H9 (cell line): Measurements from ENCODE around the gene COL18A1. TPM values are rescaled to one million over a fixed set of nuclear protein-coding genes. Genes with fewer than 3 reads are reported as not detected.

Experiments used
- DNase-seq: peaks from one replicate; pipeline ENCODE4 v3.0.0-alpha.2; 2017
- H2AFZ ChIP-seq: one replicate; pipeline ENCODE4 v1.6.1; 2013; ENCODE audit warnings: mild to moderate bottlenecking, low read length, control low read depth, moderate library complexity
- H2AK5ac ChIP-seq: 2 replicates; pipeline ENCODE4 v1.6.1; 2013; ENCODE audit warnings: low read length, control low read depth, mixed read lengths; ENCODE audit not compliant: insufficient read length
- H2BK120ac ChIP-seq: one replicate; pipeline ENCODE4 v1.6.1; 2013; ENCODE audit warnings: low read depth, mild to moderate bottlenecking, low read length, control low read depth, inconsistent platforms; ENCODE audit not compliant: poor library complexity, severe bottlenecking
- H2BK12ac ChIP-seq: 2 replicates; pipeline ENCODE4 v1.6.1; 2013; ENCODE audit warnings: low read length, control low read depth, mixed read lengths, low read depth; ENCODE audit not compliant: insufficient read length
- H2BK15ac ChIP-seq: 2 replicates; pipeline ENCODE4 v1.6.1; 2013; ENCODE audit warnings: low read depth, low read length, control low read depth
- H2BK20ac ChIP-seq: one replicate; pipeline ENCODE4 v1.6.1; 2013; ENCODE audit warnings: low read depth, mild to moderate bottlenecking, low read length, control low read depth, inconsistent platforms; ENCODE audit not compliant: poor library complexity, severe bottlenecking
- H2BK5ac ChIP-seq: 2 replicates; pipeline ENCODE4 v1.6.1; 2013; ENCODE audit warnings: low read length, control low read depth, mixed read lengths; ENCODE audit not compliant: insufficient read length
- H3K14ac ChIP-seq: 2 replicates; pipeline ENCODE4 v1.6.1; 2013; ENCODE audit warnings: low read length, control low read depth; ENCODE audit not compliant: insufficient read depth
- H3K18ac ChIP-seq: 2 replicates; pipeline ENCODE4 v1.6.1; 2013; ENCODE audit warnings: low read depth, mild to moderate bottlenecking, mixed read lengths, low read length, control low read depth; ENCODE audit not compliant: insufficient read length
- H3K23ac ChIP-seq: 2 replicates; pipeline ENCODE4 v1.6.1; 2013; ENCODE audit warnings: low read length, control low read depth, mixed read lengths, low read depth; ENCODE audit not compliant: insufficient read length
- H3K23me2 ChIP-seq: 2 replicates; pipeline ENCODE4 v1.6.1; 2013; ENCODE audit warnings: low read depth, mild to moderate bottlenecking, mixed read lengths, low read length, control low read depth; ENCODE audit not compliant: insufficient read length, poor library complexity, severe bottlenecking
- H3K27ac ChIP-seq: 2 replicates; pipeline ENCODE4 v1.5.1; 2013; ENCODE audit warnings: low read length, control low read depth, mixed read lengths, low read depth; ENCODE audit not compliant: insufficient read length
- H3K27me3 ChIP-seq: 2 replicates; pipeline ENCODE4 v1.6.1; 2013; ENCODE audit warnings: low read length, control low read depth, inconsistent platforms; ENCODE audit not compliant: insufficient read depth
- H3K4ac ChIP-seq: 2 replicates; pipeline ENCODE4 v1.6.1; 2013; ENCODE audit warnings: low read depth, mild to moderate bottlenecking, control low read depth, inconsistent platforms, low read length, moderate library complexity
- H3K4me1 ChIP-seq: 2 replicates; pipeline ENCODE4 v1.6.1; 2013; ENCODE audit warnings: low read length, control low read depth, inconsistent platforms; ENCODE audit not compliant: insufficient read depth
- H3K4me2 ChIP-seq: 2 replicates; pipeline ENCODE4 v1.6.1; 2013; ENCODE audit warnings: low read length, control low read depth, mixed read lengths; ENCODE audit not compliant: insufficient read length, insufficient read depth
- H3K56ac ChIP-seq: 2 replicates; pipeline ENCODE4 v1.6.1; 2013; ENCODE audit warnings: low read depth, mild to moderate bottlenecking, mixed read lengths, low read length, control low read depth; ENCODE audit not compliant: insufficient read length
- H3K79me1 ChIP-seq: 2 replicates; pipeline ENCODE4 v1.6.1; 2013; ENCODE audit warnings: low read depth, mild to moderate bottlenecking, moderate library complexity, low read length, control low read depth, inconsistent platforms; ENCODE audit not compliant: insufficient read depth, poor library complexity, severe bottlenecking
- H3K79me2 ChIP-seq: 2 replicates; pipeline ENCODE4 v1.6.1; 2013; ENCODE audit warnings: low read length, control low read depth, inconsistent platforms; ENCODE audit not compliant: insufficient read depth
- H3K9ac ChIP-seq: 2 replicates; pipeline ENCODE4 v1.6.1; 2013; ENCODE audit warnings: low read length, control low read depth, mixed read lengths; ENCODE audit not compliant: insufficient read length; ENCODE audit errors: extremely low read depth
- H3K9me3 ChIP-seq: one replicate; pipeline ENCODE4 v1.6.1; 2013; ENCODE audit warnings: low read depth, low read length, inconsistent platforms; ENCODE audit not compliant: control insufficient read depth
- H3T11ph ChIP-seq: one replicate; pipeline ENCODE4 v1.6.1; 2013; ENCODE audit warnings: mild to moderate bottlenecking, low read length, control low read depth, inconsistent platforms
- H4K20me1 ChIP-seq: one replicate; pipeline ENCODE4 v1.6.1; 2013; ENCODE audit not compliant: control insufficient read depth, insufficient read length, insufficient read depth
- H4K5ac ChIP-seq: 2 replicates; pipeline ENCODE4 v1.6.1; 2013; ENCODE audit warnings: low read depth, mild to moderate bottlenecking, mixed read lengths, low read length, control low read depth; ENCODE audit not compliant: insufficient read length
- H4K8ac ChIP-seq: replicated peaks from 2 replicates; pipeline ENCODE4 v1.6.1; 2013; ENCODE audit warnings: low read length, control low read depth, mixed read lengths, low read depth; ENCODE audit not compliant: insufficient read length
- H4K91ac ChIP-seq: 2 replicates; pipeline ENCODE4 v1.6.1; 2013; ENCODE audit warnings: low read depth, mild to moderate bottlenecking, moderate library complexity, mixed read lengths, low read length, control low read depth; ENCODE audit not compliant: insufficient read length
- H3K27ac Mint-ChIP-seq, 3 experiments: 2 replicates in 2 of 3; 3 replicates in 1 of 3; pipeline ENCODE4 v1.8.0; 2020 to 2021; ENCODE audit warnings: mixed read lengths in 3 of 3, mild to moderate bottlenecking in 1 of 3, moderate library complexity in 1 of 3
- H3K27me3 Mint-ChIP-seq: 2 replicates; pipeline ENCODE4 v1.8.0; 2021; ENCODE audit warnings: low read depth, mild to moderate bottlenecking, moderate library complexity, mixed read lengths
- H3K36me3 Mint-ChIP-seq, 3 experiments: 2 replicates in 2 of 3; 3 replicates in 1 of 3; pipeline ENCODE4 v1.8.0; 2020 to 2021; ENCODE audit warnings: low read depth in 3 of 3, mixed read lengths in 3 of 3; ENCODE audit not compliant: insufficient read depth in 1 of 3
- H3K4me1 Mint-ChIP-seq, 2 experiments: 2 replicates each; pipeline ENCODE4 v1.8.0; 2020; ENCODE audit warnings: mixed read lengths in 2 of 2
- H3K4me3 Mint-ChIP-seq, 2 experiments: 2 replicates in 1 of 2; 3 replicates in 1 of 2; pipeline ENCODE4 v1.8.0; 2020 to 2021; ENCODE audit warnings: mild to moderate bottlenecking in 2 of 2, mixed read lengths in 2 of 2, moderate library complexity in 1 of 2
- H3K9me3 Mint-ChIP-seq, 2 experiments: 2 replicates in 1 of 2; 3 replicates in 1 of 2; pipeline ENCODE4 v1.8.0; 2020; ENCODE audit warnings: mild to moderate bottlenecking in 2 of 2, mixed read lengths in 2 of 2, moderate library complexity in 1 of 2
- WGBS: extraction: QIAGEN DNeasy Blood & Tissue Kit; methylation state at CpG from one replicate; pipeline ENCODE4 v1.1.7; 2013; ENCODE audit warnings: missing lambda C conversion rate, low lambda C conversion rate, mixed read lengths; ENCODE audit not compliant: insufficient read length; ENCODE audit errors: extremely low coverage; 5-methylcytosine and 5-hydroxymethylcytosine counted together
- total RNA-seq: library from RNA; stranded (reverse); gene quantifications from 2 replicates; pipeline ENCODE4 v1.2.1, GENCODE V29; 2021
- TF ChIP-seq, protein P1 (sequence below): fragments of 200-600 bp; sonication (generic); conservative IDR thresholded peaks from 3 replicates; pipeline ENCODE4 v1.8.0; 2021; ENCODE audit warnings: antibody characterized with exemption, mild to moderate bottlenecking

COL18A1 gene
- total RNA-seq, 1 experiment from 2014 or later, result 232 TPM

DNA sequence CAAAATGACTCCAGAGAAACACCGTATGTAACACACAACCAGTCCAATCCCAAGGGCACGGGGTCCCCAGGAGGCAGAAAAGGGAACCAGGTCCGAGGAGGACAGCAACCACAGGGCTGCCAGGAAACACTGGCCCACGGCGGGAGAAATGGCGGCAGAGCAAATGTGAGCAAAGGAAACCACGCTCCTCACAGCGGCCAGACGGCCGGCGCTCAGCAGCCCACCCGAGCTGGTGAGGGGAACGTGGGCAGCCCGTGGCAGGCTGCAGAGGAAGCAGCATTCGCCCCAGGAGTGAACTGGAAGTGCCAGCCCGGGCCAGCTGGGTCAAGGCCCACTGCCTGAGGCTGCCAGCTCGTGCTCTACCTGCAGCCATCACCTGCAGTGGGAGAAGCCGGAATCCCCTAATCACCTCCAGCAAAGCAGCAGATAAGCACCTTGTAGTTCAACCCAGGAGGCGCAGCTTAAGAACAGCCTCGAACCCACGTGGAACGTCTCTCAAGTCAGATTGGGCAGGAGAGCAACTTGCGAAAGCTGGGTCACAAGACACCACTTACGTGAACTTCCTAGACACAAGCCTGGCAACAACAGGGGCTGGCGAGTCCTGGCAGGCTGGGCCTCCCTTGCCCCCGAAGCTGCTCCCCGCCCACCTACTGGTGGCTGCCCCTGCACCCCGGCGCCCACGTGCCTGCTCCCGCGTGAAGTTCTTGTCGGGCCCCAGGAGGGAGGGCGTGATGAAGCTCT is 130.5 kb downstream of the COL18A1 start:
- Histone ChIP-seq H3K9ac (no peak overlapping the region), H3T11ph (no peak overlapping the region), H4K20me1 (no peaks in the 10 kb centered on the region), H3K14ac (no peak overlapping the region), H4K8ac (no peak overlapping the region), H3K56ac (no peak overlapping the region), H3K4ac (no peak overlapping the region), H2BK20ac (no peak overlapping the region), H3K27ac (no peak overlapping the region), H3K18ac (no peak overlapping the region), H2BK120ac (no peak overlapping the region), H3K79me1 (no peaks in the 10 kb centered on the region), H3K4me2 (no peak overlapping the region), H2AFZ (no peak overlapping the region), H3K23me2 (no peaks in the 10 kb centered on the region), H2BK15ac (no peak overlapping the region), H4K91ac (no peak overlapping the region), H2BK12ac (no peak overlapping the region), H4K5ac (no peak overlapping the region), H3K9me3 (no peaks in the 10 kb centered on the region), H3K79me2 (peaks cover 6% of the 10 kb centered on the region; the same call in 1 of the 2 replicates), H2AK5ac (no peak overlapping the region), H3K4me1 (no peaks in the 10 kb centered on the region), H3K27me3 (no peaks in the 10 kb centered on the region), H3K23ac (no peak overlapping the region), H2BK5ac (no peak overlapping the region)
- H3K27ac Mint-ChIP-seq, result peak overlapping the region; percentile 79 to 94 (median 92); a peak in 3 of 7 replicates
- H3K36me3 Mint-ChIP-seq, result peaks cover 4 to 21% (median 8%) of the 10 kb centered on the region in 3 experiments; a peak in 6 of 7 replicates
- H3K27me3 Mint-ChIP-seq, result no peaks in the 10 kb centered on the region
- whole genome bisulfite sequencing, result no CpG with 5 or more reads among the region's 34 CpGs
- TF ChIP-seq, protein P1, sequence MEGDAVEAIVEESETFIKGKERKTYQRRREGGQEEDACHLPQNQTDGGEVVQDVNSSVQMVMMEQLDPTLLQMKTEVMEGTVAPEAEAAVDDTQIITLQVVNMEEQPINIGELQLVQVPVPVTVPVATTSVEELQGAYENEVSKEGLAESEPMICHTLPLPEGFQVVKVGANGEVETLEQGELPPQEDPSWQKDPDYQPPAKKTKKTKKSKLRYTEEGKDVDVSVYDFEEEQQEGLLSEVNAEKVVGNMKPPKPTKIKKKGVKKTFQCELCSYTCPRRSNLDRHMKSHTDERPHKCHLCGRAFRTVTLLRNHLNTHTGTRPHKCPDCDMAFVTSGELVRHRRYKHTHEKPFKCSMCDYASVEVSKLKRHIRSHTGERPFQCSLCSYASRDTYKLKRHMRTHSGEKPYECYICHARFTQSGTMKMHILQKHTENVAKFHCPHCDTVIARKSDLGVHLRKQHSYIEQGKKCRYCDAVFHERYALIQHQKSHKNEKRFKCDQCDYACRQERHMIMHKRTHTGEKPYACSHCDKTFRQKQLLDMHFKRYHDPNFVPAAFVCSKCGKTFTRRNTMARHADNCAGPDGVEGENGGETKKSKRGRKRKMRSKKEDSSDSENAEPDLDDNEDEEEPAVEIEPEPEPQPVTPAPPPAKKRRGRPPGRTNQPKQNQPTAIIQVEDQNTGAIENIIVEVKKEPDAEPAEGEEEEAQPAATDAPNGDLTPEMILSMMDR, result no peak
- no peak for DNase-seq
- peak overlapping the region in 1 of 2 experiments; percentile 41; a peak in 1 of 5 replicates for H3K4me3 Mint-ChIP-seq
- no peaks in the 10 kb centered on the region; a peak in 1 of 5 replicates for H3K9me3 Mint-ChIP-seq
- H3K4me1 Mint-ChIP-seq, result no peaks in the 10 kb centered on the region; a peak in 1 of 4 replicates
